ENCODE results near the gene MAGI2.

MAGI2 gene

GRCh38 chr7:78463039-78463438 lies 990.4 kb downstream of the MAGI2 start:
- no peak overlapping the region for H3K4me3 ChIP-seq (ENCODE audit: low read length)
- no peak overlapping the region for H3K27ac ChIP-seq (ENCODE audit: low read length)
- no peak overlapping the region for H3K9ac ChIP-seq (ENCODE audit: low read length)
- H3K27me3 ChIP-seq (ENCODE audit: control insufficient read depth, insufficient read depth, low read length) = no peaks in the 10 kb centered on the region
- no peaks in the 10 kb centered on the region for H3K9me3 ChIP-seq (ENCODE audit: control insufficient read depth, low read depth, low read length)
- peaks cover 14% of the 10 kb centered on the region for H3K4me1 ChIP-seq (ENCODE audit: control insufficient read depth, low read depth, low read length)
- no peaks in the 10 kb centered on the region for H3K36me3 ChIP-seq (ENCODE audit: control insufficient read depth, low read depth, low read length)

GRCh38 chr7:78450706-78451105 lies 1002.8 kb downstream of the MAGI2 start:
- Histone ChIP-seq H3K4me1 (ENCODE audit: control insufficient read depth, low read depth, low read length) (no peaks in the 10 kb centered on the region), H3K9ac (ENCODE audit: low read length) (no peak overlapping the region), H3K27me3 (ENCODE audit: control insufficient read depth, insufficient read depth, low read length) (no peaks in the 10 kb centered on the region), H3K9me3 (ENCODE audit: control insufficient read depth, low read depth, low read length) (no peaks in the 10 kb centered on the region), H3K36me3 (ENCODE audit: control insufficient read depth, low read depth, low read length) (no peaks in the 10 kb centered on the region), H3K27ac (ENCODE audit: low read length) (no peak overlapping the region), H3K4me3 (ENCODE audit: low read length) (no peak overlapping the region)

- Histone ChIP-seq H3K27ac (ENCODE audit: low read length) (no peak overlapping the region), H3K4me3 (ENCODE audit: low read length) (no peak overlapping the region), H3K36me3 (ENCODE audit: control insufficient read depth, low read depth, low read length) (no peaks in the 10 kb centered on the region), H3K4me1 (ENCODE audit: control insufficient read depth, low read depth, low read length) (no peaks in the 10 kb centered on the region), H3K9me3 (ENCODE audit: control insufficient read depth, low read depth, low read length) (no peaks in the 10 kb centered on the region), H3K27me3 (ENCODE audit: control insufficient read depth, insufficient read depth, low read length) (no peaks in the 10 kb centered on the region), H3K9ac (ENCODE audit: low read length) (no peak overlapping the region)
These were observed 1004.6 kb downstream of the MAGI2 start for GRCh38 chr7:78448911-78449310.

GRCh38 chr7:78444267-78444666 lies 1009.2 kb downstream of the MAGI2 start:
- Histone ChIP-seq H3K9me3 (ENCODE audit: control insufficient read depth, low read depth, low read length) (no peaks in the 10 kb centered on the region), H3K4me1 (ENCODE audit: control insufficient read depth, low read depth, low read length) (no peaks in the 10 kb centered on the region), H3K4me3 (ENCODE audit: low read length) (no peak overlapping the region), H3K9ac (ENCODE audit: low read length) (no peak overlapping the region), H3K36me3 (ENCODE audit: control insufficient read depth, low read depth, low read length) (no peaks in the 10 kb centered on the region), H3K27me3 (ENCODE audit: control insufficient read depth, insufficient read depth, low read length) (no peaks in the 10 kb centered on the region), H3K27ac (ENCODE audit: low read length) (no peak overlapping the region)

GRCh38 chr7:78443811-78444210 lies 1009.7 kb downstream of the MAGI2 start:
- H3K4me1 ChIP-seq (ENCODE audit: control insufficient read depth, low read depth, low read length) = no peaks in the 10 kb centered on the region
- no peaks in the 10 kb centered on the region for H3K27me3 ChIP-seq (ENCODE audit: control insufficient read depth, insufficient read depth, low read length)
- no peak overlapping the region for H3K9ac ChIP-seq (ENCODE audit: low read length)
- no peak overlapping the region for H3K27ac ChIP-seq (ENCODE audit: low read length)
- no peaks in the 10 kb centered on the region for H3K9me3 ChIP-seq (ENCODE audit: control insufficient read depth, low read depth, low read length)
- no peak overlapping the region for H3K4me3 ChIP-seq (ENCODE audit: low read length)
- H3K36me3 ChIP-seq (ENCODE audit: control insufficient read depth, low read depth, low read length) = no peaks in the 10 kb centered on the region

- Histone ChIP-seq H3K4me1 (ENCODE audit: control insufficient read depth, low read depth, low read length) (no peaks in the 10 kb centered on the region), H3K27ac (ENCODE audit: low read length) (no peak overlapping the region), H3K27me3 (ENCODE audit: control insufficient read depth, insufficient read depth, low read length) (no peaks in the 10 kb centered on the region), H3K36me3 (ENCODE audit: control insufficient read depth, low read depth, low read length) (no peaks in the 10 kb centered on the region), H3K9ac (ENCODE audit: low read length) (no peak overlapping the region), H3K4me3 (ENCODE audit: low read length) (no peak overlapping the region), H3K9me3 (ENCODE audit: control insufficient read depth, low read depth, low read length) (no peaks in the 10 kb centered on the region)
These were observed 1011.7 kb downstream of the MAGI2 start for GRCh38 chr7:78441737-78442136.

- no peaks in the 10 kb centered on the region for H3K9me3 ChIP-seq (ENCODE audit: control insufficient read depth, low read depth, low read length)
- no peak overlapping the region for H3K27ac ChIP-seq (ENCODE audit: low read length)
- no peak overlapping the region for H3K9ac ChIP-seq (ENCODE audit: low read length)
- H3K36me3 ChIP-seq (ENCODE audit: control insufficient read depth, low read depth, low read length) = no peaks in the 10 kb centered on the region
- no peak overlapping the region for H3K4me3 ChIP-seq (ENCODE audit: low read length)
- no peaks in the 10 kb centered on the region for H3K27me3 ChIP-seq (ENCODE audit: control insufficient read depth, insufficient read depth, low read length)
- H3K4me1 ChIP-seq (ENCODE audit: control insufficient read depth, low read depth, low read length) = no peaks in the 10 kb centered on the region
These were observed 1015.0 kb downstream of the MAGI2 start for GRCh38 chr7:78438433-78438832.

GRCh38 chr7:78437118-78437517 lies 1016.3 kb downstream of the MAGI2 start:
- H3K27me3 ChIP-seq (ENCODE audit: control insufficient read depth, insufficient read depth, low read length) = no peaks in the 10 kb centered on the region
- H3K9ac ChIP-seq (ENCODE audit: low read length) = no peak overlapping the region
- no peak overlapping the region for H3K4me3 ChIP-seq (ENCODE audit: low read length)
- H3K36me3 ChIP-seq (ENCODE audit: control insufficient read depth, low read depth, low read length) = no peaks in the 10 kb centered on the region
- no peaks in the 10 kb centered on the region for H3K4me1 ChIP-seq (ENCODE audit: control insufficient read depth, low read depth, low read length)
- no peak overlapping the region for H3K27ac ChIP-seq (ENCODE audit: low read length)
- no peaks in the 10 kb centered on the region for H3K9me3 ChIP-seq (ENCODE audit: control insufficient read depth, low read depth, low read length)

GRCh38 chr7:78435355-78435754 lies 1018.1 kb downstream of the MAGI2 start:
- H3K4me1 ChIP-seq (ENCODE audit: control insufficient read depth, low read depth, low read length) = no peaks in the 10 kb centered on the region
- no peak overlapping the region for H3K27ac ChIP-seq (ENCODE audit: low read length)
- no peaks in the 10 kb centered on the region for H3K9me3 ChIP-seq (ENCODE audit: control insufficient read depth, low read depth, low read length)
- no peaks in the 10 kb centered on the region for H3K27me3 ChIP-seq (ENCODE audit: control insufficient read depth, insufficient read depth, low read length)
- H3K4me3 ChIP-seq (ENCODE audit: low read length) = no peak overlapping the region
- H3K9ac ChIP-seq (ENCODE audit: low read length) = no peak overlapping the region
- no peaks in the 10 kb centered on the region for H3K36me3 ChIP-seq (ENCODE audit: control insufficient read depth, low read depth, low read length)

GRCh38 chr7:78434281-78434680 lies 1019.2 kb downstream of the MAGI2 start:
- no peak overlapping the region for H3K4me3 ChIP-seq (ENCODE audit: low read length)
- no peak overlapping the region for H3K27ac ChIP-seq (ENCODE audit: low read length)
- no peaks in the 10 kb centered on the region for H3K4me1 ChIP-seq (ENCODE audit: control insufficient read depth, low read depth, low read length)
- no peak overlapping the region for H3K9ac ChIP-seq (ENCODE audit: low read length)
- H3K36me3 ChIP-seq (ENCODE audit: control insufficient read depth, low read depth, low read length) = no peaks in the 10 kb centered on the region
- H3K27me3 ChIP-seq (ENCODE audit: control insufficient read depth, insufficient read depth, low read length) = no peaks in the 10 kb centered on the region
- no peaks in the 10 kb centered on the region for H3K9me3 ChIP-seq (ENCODE audit: control insufficient read depth, low read depth, low read length)

- H3K27ac ChIP-seq (ENCODE audit: low read length) = no peak overlapping the region
- no peak overlapping the region for H3K4me3 ChIP-seq (ENCODE audit: low read length)
- H3K36me3 ChIP-seq (ENCODE audit: control insufficient read depth, low read depth, low read length) = no peaks in the 10 kb centered on the region
- no peaks in the 10 kb centered on the region for H3K9me3 ChIP-seq (ENCODE audit: control insufficient read depth, low read depth, low read length)
- H3K4me1 ChIP-seq (ENCODE audit: control insufficient read depth, low read depth, low read length) = no peaks in the 10 kb centered on the region
- no peaks in the 10 kb centered on the region for H3K27me3 ChIP-seq (ENCODE audit: control insufficient read depth, insufficient read depth, low read length)
- no peak overlapping the region for H3K9ac ChIP-seq (ENCODE audit: low read length)
These were observed 1020.0 kb downstream of the MAGI2 start for GRCh38 chr7:78433421-78433820.

- Histone ChIP-seq H3K9me3 (ENCODE audit: control insufficient read depth, low read depth, low read length) (no peaks in the 10 kb centered on the region), H3K4me1 (ENCODE audit: control insufficient read depth, low read depth, low read length) (no peaks in the 10 kb centered on the region), H3K9ac (ENCODE audit: low read length) (no peak overlapping the region), H3K4me3 (ENCODE audit: low read length) (no peak overlapping the region), H3K36me3 (ENCODE audit: control insufficient read depth, low read depth, low read length) (no peaks in the 10 kb centered on the region), H3K27me3 (ENCODE audit: control insufficient read depth, insufficient read depth, low read length) (no peaks in the 10 kb centered on the region), H3K27ac (ENCODE audit: low read length) (no peak overlapping the region)
These were observed 1023.6 kb downstream of the MAGI2 start for GRCh38 chr7:78429878-78430277.

All from iPS-18a (cell line).